IMR-90 (cell line): ENCODE measurements around the gene NACA. TPM values are rescaled to one million over a fixed set of nuclear protein-coding genes. Genes with fewer than 3 reads are reported as not detected.

Source experiments
- ATAC-seq: fragments of 200-7000 bp; cut with Tn5 transposase; 2 replicates; pipeline ENCODE4 v1.9.1; 2020; ENCODE audit warnings: low read depth, mild to moderate bottlenecking, moderate library complexity
- BruUV-seq: library from RNA; stranded (reverse); fragments of 400-500 nt; replicated peaks from 2 replicates; lab custom pipeline; 2021; lab: Mats Ljungman, UMichigan
- CTCF ChIA-PET: fragments of 300-600 bp; formaldehyde crosslinking; extraction: SDS; loops from one replicate; lab custom pipeline; 2021; ENCODE audit warnings: antibody characterized with exemption; lab: Yijun Ruan, JAX
- POLR2A ChIA-PET: fragments of 300-600 bp; sonication (Branson Sonifier 250); formaldehyde crosslinking; loops from one replicate; lab custom pipeline; 2022; ENCODE audit warnings: antibody characterized with exemption; ENCODE audit not compliant: unreplicated experiment; lab: Charles Lee
- DNase-seq: peaks from one replicate; pipeline ENCODE4 v3.0.0; 2013
- H2AFZ ChIP-seq: replicated peaks from 2 replicates; pipeline ENCODE3; 2013; ENCODE audit warnings: low read length, mild to moderate bottlenecking; ENCODE audit not compliant: poor library complexity
- H2AK5ac ChIP-seq: 2 replicates; pipeline ENCODE4 v1.6.1; 2013; ENCODE audit warnings: low read depth, low read length, inconsistent platforms
- H2AK9ac ChIP-seq: replicated peaks from 2 replicates; pipeline ENCODE3; 2013; ENCODE audit warnings: mild to moderate bottlenecking, low read depth, low read length, moderate library complexity; ENCODE audit not compliant: poor library complexity
- H2BK120ac ChIP-seq: 2 replicates; pipeline ENCODE4 v1.6.1; 2013; ENCODE audit warnings: low read depth, low read length, inconsistent platforms
- H2BK15ac ChIP-seq: 3 replicates; pipeline ENCODE4 v1.6.1; 2013; ENCODE audit warnings: low read depth, low read length, inconsistent platforms
- H2BK20ac ChIP-seq: 2 replicates; pipeline ENCODE4 v1.6.1; 2013; ENCODE audit warnings: low read depth, mild to moderate bottlenecking, inconsistent platforms, low read length, moderate library complexity
- H2BK5ac ChIP-seq: 2 replicates; pipeline ENCODE4 v1.6.1; 2013; ENCODE audit warnings: mild to moderate bottlenecking, low read depth, low read length, inconsistent platforms; ENCODE audit not compliant: poor library complexity, severe bottlenecking
- H3K14ac ChIP-seq: replicated peaks from 2 replicates; pipeline ENCODE4 v1.6.1; 2013; ENCODE audit warnings: low read depth, low read length, inconsistent platforms
- H3K18ac ChIP-seq: 2 replicates; pipeline ENCODE4 v1.6.1; 2013; ENCODE audit warnings: low read depth, low read length, control low read depth
- H3K23ac ChIP-seq: 2 replicates; pipeline ENCODE4 v1.6.1; 2013; ENCODE audit warnings: low read depth, low read length, inconsistent platforms
- H3K27ac ChIP-seq: 2 replicates; pipeline ENCODE4 v1.5.1; 2013; ENCODE audit warnings: mild to moderate bottlenecking, control low read depth, low read length; ENCODE audit not compliant: insufficient read depth
- H3K27me3 ChIP-seq: 2 replicates; pipeline ENCODE4 v1.6.1; 2013; ENCODE audit warnings: low read length; ENCODE audit not compliant: control insufficient read depth, insufficient read depth
- H3K36me3 ChIP-seq: 2 replicates; pipeline ENCODE4 v1.6.1; 2013; ENCODE audit warnings: low read length, mixed read lengths; ENCODE audit not compliant: control insufficient read depth, insufficient read depth
- H3K4ac ChIP-seq: 2 replicates; pipeline ENCODE4 v1.6.1; 2013; ENCODE audit warnings: low read depth, low read length, inconsistent platforms
- H3K4me1 ChIP-seq: 2 replicates; pipeline ENCODE4 v1.6.1; 2013; ENCODE audit warnings: low read length, mixed read lengths; ENCODE audit not compliant: control insufficient read depth, insufficient read depth
- H3K4me2 ChIP-seq: 2 replicates; pipeline ENCODE4 v1.6.1; 2013; ENCODE audit warnings: low read depth, mild to moderate bottlenecking, control low read depth, low read length, moderate library complexity
- H3K4me3 ChIP-seq: 2 replicates; pipeline ENCODE4 v1.5.1; 2013; ENCODE audit warnings: low read depth, mild to moderate bottlenecking, control low read depth, low read length, moderate library complexity; ENCODE audit not compliant: insufficient read depth
- H3K56ac ChIP-seq: 2 replicates; pipeline ENCODE4 v1.6.1; 2013; ENCODE audit warnings: low read length, inconsistent platforms; ENCODE audit not compliant: insufficient read depth; ENCODE audit errors: extremely low read depth
- H3K79me1 ChIP-seq, 2 experiments: 2 replicates each; pipeline ENCODE4 v1.6.1; 2013; ENCODE audit warnings: low read length in 2 of 2, inconsistent platforms in 1 of 2, low read depth in 1 of 2
- H3K9ac ChIP-seq: 2 replicates; pipeline ENCODE4 v1.6.1; 2013; ENCODE audit warnings: low read depth, low read length, control low read depth
- H3K9me1 ChIP-seq: 2 replicates; pipeline ENCODE4 v1.6.1; 2013; ENCODE audit warnings: low read length, inconsistent platforms; ENCODE audit not compliant: insufficient read depth
- H3K9me3 ChIP-seq: 2 replicates; pipeline ENCODE4 v1.6.1; 2013; ENCODE audit warnings: low read length; ENCODE audit not compliant: control insufficient read depth, insufficient read depth
- H4K20me1 ChIP-seq: 2 replicates; pipeline ENCODE4 v1.6.1; 2013; ENCODE audit warnings: low read length, inconsistent platforms; ENCODE audit not compliant: insufficient read depth
- H4K5ac ChIP-seq: 2 replicates; pipeline ENCODE4 v1.6.1; 2013; ENCODE audit warnings: mild to moderate bottlenecking, low read depth, low read length, control low read depth
- H4K8ac ChIP-seq, 2 experiments: 2 replicates each; pipeline ENCODE4 v1.6.1; 2013; ENCODE audit warnings: low read depth in 2 of 2, low read length in 2 of 2, control low read depth in 1 of 2, inconsistent platforms in 1 of 2
- H4K91ac ChIP-seq: 2 replicates; pipeline ENCODE4 v1.6.1; 2013; ENCODE audit warnings: low read depth, low read length, inconsistent platforms; ENCODE audit not compliant: insufficient read depth
- BHLHE40 ChIP-seq: fragments of 150-350 bp; IDR thresholded peaks from 2 replicates; pipeline ENCODE4 v1.6.1; 2016; ENCODE audit warnings: mild to moderate bottlenecking, low read depth, low read length
- CEBPB ChIP-seq: IDR thresholded peaks from 2 replicates; pipeline ENCODE4 v1.6.1; 2012; ENCODE audit warnings: low read depth, low read length, improper control_type of control experiment
- CHD1 ChIP-seq: IDR thresholded peaks from 2 replicates; pipeline ENCODE4 v1.6.1; 2012; ENCODE audit warnings: low read depth, low read length, improper control_type of control experiment
- FOS ChIP-seq: fragments of 150-350 bp; IDR thresholded peaks from 2 replicates; pipeline ENCODE4 v1.6.1; 2016; ENCODE audit warnings: low read depth, low read length
- MAFK ChIP-seq: IDR thresholded peaks from 2 replicates; pipeline ENCODE4 v1.6.1; 2012; ENCODE audit warnings: low read depth, low read length, improper control_type of control experiment
- MAZ ChIP-seq: IDR thresholded peaks from 2 replicates; pipeline ENCODE4 v1.6.1; 2012; ENCODE audit warnings: low read depth, mild to moderate bottlenecking, low read length, improper control_type of control experiment, moderate library complexity, borderline replicate concordance
- MXI1 ChIP-seq: IDR thresholded peaks from 2 replicates; pipeline ENCODE4 v1.6.1; 2012; ENCODE audit warnings: low read depth, mild to moderate bottlenecking, low read length, moderate library complexity, borderline replicate concordance
- NFE2L2 ChIP-seq: fragments of 150-350 bp; IDR thresholded peaks from 2 replicates; pipeline ENCODE4 v1.6.1; 2016; ENCODE audit warnings: low read depth, mild to moderate bottlenecking, low read length
- POLR2A ChIP-seq: IDR thresholded peaks from 2 replicates; pipeline ENCODE4 v1.6.1; 2012; ENCODE audit warnings: mild to moderate bottlenecking, low read depth, low read length
- RAD21 ChIP-seq: IDR thresholded peaks from 2 replicates; pipeline ENCODE4 v1.6.1; 2012; ENCODE audit warnings: low read length, improper control_type of control experiment
- RCOR1 ChIP-seq: IDR thresholded peaks from 2 replicates; pipeline ENCODE4 v1.6.1; 2012; ENCODE audit warnings: mild to moderate bottlenecking, low read length, improper control_type of control experiment; ENCODE audit not compliant: insufficient replicate concordance
- RFX5 ChIP-seq: IDR thresholded peaks from 2 replicates; pipeline ENCODE4 v1.8.0; 2012; ENCODE audit warnings: low read depth, mild to moderate bottlenecking, low read length, moderate library complexity
- SMC3 ChIP-seq: fragments of 150-350 bp; IDR thresholded peaks from 2 replicates; pipeline ENCODE4 v1.6.1; 2016; ENCODE audit warnings: low read depth, mild to moderate bottlenecking, antibody characterized with exemption, low read length, moderate library complexity
- WGBS, 2 experiments: methylation state at CpG; one replicate each; pipeline versions ENCODE4 v1.1.5 to v1.1.7; 2013; ENCODE audit warnings: missing lambda C conversion rate in 2 of 2; ENCODE audit not compliant: insufficient read length in 1 of 2; ENCODE audit errors: extremely low coverage in 2 of 2; 5-methylcytosine and 5-hydroxymethylcytosine counted together
- dilution Hi-C: fragments of 300-500 bp; cut with HindIII; formaldehyde crosslinking; loops from one replicate; pipeline ENCODE4 v1.14.3; 2018; ENCODE audit warnings: low sequenced_read_pairs; ENCODE audit not compliant: unreplicated experiment
- in situ Hi-C: fragments of 300-500 bp; cut with MboI; formaldehyde crosslinking; loops from 3 replicates; pipeline ENCODE4 v1.14.3; 2019; ENCODE audit warnings: low sequenced_read_pairs, inconsistent platforms, mixed read lengths
- intact Hi-C: fragments of 100-400 bp; cut with micrococcal nuclease; formaldehyde crosslinking; loops from 2 replicates; pipeline ENCODE4 v1.10.0; 2022
- polyA plus RNA-seq, 3 experiments: library from polyadenylated mRNA; depleted of rRNA; stranded (reverse); fragments of >200 nt; gene quantifications; 2 replicates each; pipeline ENCODE4 v1.2.3, GENCODE V29; 2012; ENCODE audit warnings: low replicate concordance in 1 of 3
- total RNA-seq: library from RNA; depleted of rRNA; stranded (reverse); fragments of >200 nt; gene quantifications from 2 replicates; pipeline ENCODE4 v1.2.3, GENCODE V29; 2012
- TF ChIP-seq, protein P1 (sequence below): fragments of 150-350 bp; IDR thresholded peaks from 2 replicates; pipeline ENCODE4 v1.6.1; 2017; ENCODE audit warnings: mild to moderate bottlenecking, antibody characterized with exemption, low read length, low read depth
- TF ChIP-seq, protein P2 (sequence below): fragments of 150-350 bp; IDR thresholded peaks from 2 replicates; pipeline ENCODE4 v1.6.1; 2016; ENCODE audit warnings: low read depth, mild to moderate bottlenecking, low read length, moderate library complexity, borderline replicate concordance
- TF ChIP-seq, protein P3 (sequence below): conservative IDR thresholded peaks from 2 replicates; pipeline ENCODE4 v1.5.1; 2012; ENCODE audit warnings: mild to moderate bottlenecking, low read depth, low read length, improper control_type of control experiment

NACA gene
- total and polyA plus RNA-seq, 2 of the 4 experiments (the other 2 are of a cell fraction), result 662 to 1,223 TPM

DNA sequence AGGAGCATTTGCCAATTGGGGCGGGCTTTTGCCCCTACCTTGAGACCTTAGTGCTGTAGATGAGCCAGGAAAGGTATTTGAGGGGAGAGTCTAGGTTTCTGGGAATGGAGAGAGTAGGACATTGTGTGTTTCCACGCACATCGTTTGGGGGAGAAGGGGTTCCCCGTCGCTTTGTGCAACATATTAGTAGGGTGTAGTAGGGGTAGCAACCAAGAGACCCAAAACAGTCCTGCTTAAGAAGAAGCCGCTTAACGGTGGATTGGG, 36.3 kb downstream of the NACA start:
- CTCF ChIA-PET, result interaction anchor here (2.2 kb wide), 1 partner anchor 52 kb away, joined by 7 read pairs; no protein-coding TSS in a partner anchor
- in situ Hi-C loops, result no loop called here
- intact Hi-C loops, result loop anchor here (1.0 kb wide), 2 partner anchors 37 to 51 kb away; partner anchors contain the start of gene NACA

More for the DNA sequence above, 36.3 kb downstream of the NACA start:
- Histone ChIP-seq H3K23ac (peak overlapping the region; percentile 95), H3K4me3 (peak overlapping the region; percentile 49), H3K4me1 (peaks cover 6% of the 10 kb centered on the region), H3K4ac (peak overlapping the region; percentile 79), H3K36me3 (no peaks in the 10 kb centered on the region; the same call in none of the 2 replicates), H4K91ac (peak overlapping the region; percentile 83), H2BK5ac (peak overlapping the region; percentile 83), H3K9ac (peak overlapping the region; percentile 88), H3K9me3 (no peaks in the 10 kb centered on the region), H4K20me1 (peaks cover 36% of the 10 kb centered on the region), H3K56ac (peak overlapping the region; percentile 62), H2BK20ac (0 out of 2 replicates have a peak overlapping the region, but pooled peaks have one; percentile 28), H3K27ac (peak overlapping the region; percentile 83), H2BK120ac (peak overlapping the region; percentile 32; the same call in 1 of the 2 replicates), H4K5ac (peak overlapping the region; percentile 81), H4K8ac (peak overlapping the region; percentile 92 to 99), H2AFZ (peak overlapping the region; percentile 81), H3K14ac (peak overlapping the region; percentile 95), H2AK9ac (peak overlapping the region; percentile 87), H3K9me1 (no peaks in the 10 kb centered on the region), H3K18ac (peak overlapping the region; percentile 59), H3K4me2 (peak overlapping the region; percentile 75), H2AK5ac (peak overlapping the region; percentile 95), H2BK15ac (peak overlapping the region; percentile 13; the same call in 1 of the 3 replicates), H3K27me3 (no peaks in the 10 kb centered on the region), H3K79me1 (peaks cover 6 to 15% of the 10 kb centered on the region in 2 experiments; a peak in 3 of 4 replicates)
- DNase-seq (no peak), ATAC-seq (no peak)
- POLR2A ChIA-PET, result interaction anchor here (0.8 to 0.9 kb wide), 2 partner anchors 14 to 37 kb away, joined by 3 read pairs; no protein-coding TSS in a partner anchor
- WGBS, 2 experiments, result 11% methylated on average over 4 of the region's 7 CpGs; no CpG with 5 or more reads in 1 of the 2 experiments
- dilution Hi-C loops, result no loop called here
- BruUV-seq, result no TSS peak
- TF ChIP-seq BHLHE40 (no peak), CHD1 (no peak), MAFK (no peak), RAD21 (no peak), SMC3 (no peak), CEBPB (no peak), MXI1 (no peak), RCOR1 (no peak), MAZ (no peak), RFX5 (no peak), NFE2L2 (no peak), POLR2A (no peak), FOS (no peak)
- TF ChIP-seq, protein P1, sequence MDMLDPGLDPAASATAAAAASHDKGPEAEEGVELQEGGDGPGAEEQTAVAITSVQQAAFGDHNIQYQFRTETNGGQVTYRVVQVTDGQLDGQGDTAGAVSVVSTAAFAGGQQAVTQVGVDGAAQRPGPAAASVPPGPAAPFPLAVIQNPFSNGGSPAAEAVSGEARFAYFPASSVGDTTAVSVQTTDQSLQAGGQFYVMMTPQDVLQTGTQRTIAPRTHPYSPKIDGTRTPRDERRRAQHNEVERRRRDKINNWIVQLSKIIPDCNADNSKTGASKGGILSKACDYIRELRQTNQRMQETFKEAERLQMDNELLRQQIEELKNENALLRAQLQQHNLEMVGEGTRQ, result no peak
- TF ChIP-seq, protein P2, sequence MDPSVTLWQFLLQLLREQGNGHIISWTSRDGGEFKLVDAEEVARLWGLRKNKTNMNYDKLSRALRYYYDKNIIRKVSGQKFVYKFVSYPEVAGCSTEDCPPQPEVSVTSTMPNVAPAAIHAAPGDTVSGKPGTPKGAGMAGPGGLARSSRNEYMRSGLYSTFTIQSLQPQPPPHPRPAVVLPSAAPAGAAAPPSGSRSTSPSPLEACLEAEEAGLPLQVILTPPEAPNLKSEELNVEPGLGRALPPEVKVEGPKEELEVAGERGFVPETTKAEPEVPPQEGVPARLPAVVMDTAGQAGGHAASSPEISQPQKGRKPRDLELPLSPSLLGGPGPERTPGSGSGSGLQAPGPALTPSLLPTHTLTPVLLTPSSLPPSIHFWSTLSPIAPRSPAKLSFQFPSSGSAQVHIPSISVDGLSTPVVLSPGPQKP, result no peak
- TF ChIP-seq, protein P3, sequence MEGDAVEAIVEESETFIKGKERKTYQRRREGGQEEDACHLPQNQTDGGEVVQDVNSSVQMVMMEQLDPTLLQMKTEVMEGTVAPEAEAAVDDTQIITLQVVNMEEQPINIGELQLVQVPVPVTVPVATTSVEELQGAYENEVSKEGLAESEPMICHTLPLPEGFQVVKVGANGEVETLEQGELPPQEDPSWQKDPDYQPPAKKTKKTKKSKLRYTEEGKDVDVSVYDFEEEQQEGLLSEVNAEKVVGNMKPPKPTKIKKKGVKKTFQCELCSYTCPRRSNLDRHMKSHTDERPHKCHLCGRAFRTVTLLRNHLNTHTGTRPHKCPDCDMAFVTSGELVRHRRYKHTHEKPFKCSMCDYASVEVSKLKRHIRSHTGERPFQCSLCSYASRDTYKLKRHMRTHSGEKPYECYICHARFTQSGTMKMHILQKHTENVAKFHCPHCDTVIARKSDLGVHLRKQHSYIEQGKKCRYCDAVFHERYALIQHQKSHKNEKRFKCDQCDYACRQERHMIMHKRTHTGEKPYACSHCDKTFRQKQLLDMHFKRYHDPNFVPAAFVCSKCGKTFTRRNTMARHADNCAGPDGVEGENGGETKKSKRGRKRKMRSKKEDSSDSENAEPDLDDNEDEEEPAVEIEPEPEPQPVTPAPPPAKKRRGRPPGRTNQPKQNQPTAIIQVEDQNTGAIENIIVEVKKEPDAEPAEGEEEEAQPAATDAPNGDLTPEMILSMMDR, result no peak
